A549 (cell line): ENCODE measurements around the gene COQ8B.

Experiments used
- CHD2 ChIP-seq: fragments of 150-350 bp; IDR thresholded peaks from 2 replicates; pipeline ENCODE4 v1.6.1; 2014; ENCODE audit warnings: low read length; ENCODE audit not compliant: partially characterized antibody
- CTCF ChIP-seq: fragments of >200 bp; sonication (Bioruptor Twin); formaldehyde crosslinking; IDR thresholded peaks from 3 replicates; pipeline ENCODE4 v1.5.1; 2016
- FOXS1 ChIP-seq: fragments of 250-450 bp; sonication (Bioruptor Pico); IDR thresholded peaks from 2 replicates; pipeline ENCODE4 v1.5.0; 2020; ENCODE audit warnings: mild to moderate bottlenecking, moderate library complexity
- KDM5A ChIP-seq: fragments of 200-600 bp; sonication (generic); IDR thresholded peaks from 2 replicates; pipeline ENCODE4 v1.6.1; 2016; ENCODE audit warnings: antibody characterized with exemption, mild to moderate bottlenecking
- NFE2L2 ChIP-seq: fragments of 150-350 bp; conservative IDR thresholded peaks from 2 replicates; pipeline ENCODE4 v1.6.1; 2014; ENCODE audit warnings: low read length
- POLR2A ChIP-seq: IDR thresholded peaks from 2 replicates; pipeline ENCODE4 v1.6.1; 2012; ENCODE audit warnings: mild to moderate bottlenecking, low read length
- RNF2 ChIP-seq: fragments of 200-600 bp; sonication (generic); IDR thresholded peaks from 2 replicates; pipeline ENCODE4 v1.6.1; 2016; ENCODE audit warnings: low read depth, mild to moderate bottlenecking, antibody characterized with exemption, moderate library complexity, borderline replicate concordance
- USF2 ChIP-seq: fragments of 450-650 bp; IDR thresholded peaks from 2 replicates; pipeline ENCODE4 v1.6.1; 2014; ENCODE audit warnings: antibody characterized with exemption
- TF ChIP-seq, protein P1 (sequence below): IDR thresholded peaks from 2 replicates; pipeline ENCODE4 v1.6.1; 2012

DNA sequence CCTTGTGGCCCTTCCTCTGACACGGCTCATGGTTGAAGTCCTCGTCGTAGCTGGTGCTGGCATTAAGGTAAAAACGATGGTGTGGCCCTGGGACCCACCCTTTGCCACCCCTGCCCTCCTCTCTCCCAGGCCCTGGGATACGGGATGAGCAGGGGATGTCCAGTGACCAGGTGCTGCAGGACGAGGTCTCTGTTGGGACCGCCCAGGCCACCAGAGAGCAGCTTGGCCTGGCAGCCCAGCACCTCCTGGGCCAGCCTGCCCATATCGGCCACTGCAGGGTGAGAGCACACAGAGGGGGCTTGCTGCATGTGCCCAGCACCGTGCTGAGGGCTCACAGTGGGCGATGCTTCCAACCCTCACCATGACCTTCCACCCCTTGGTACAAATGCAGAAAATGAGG is 27.2 kb upstream of the COQ8B start:
- TF ChIP-seq POLR2A (no peak), CTCF (no peak), NFE2L2 (no peak), FOXS1 (CRISPR knock-in tag) (no peak), USF2 (no peak), RNF2 (no peak), KDM5A (no peak), CHD2 (no peak)
- TF ChIP-seq, protein P1, sequence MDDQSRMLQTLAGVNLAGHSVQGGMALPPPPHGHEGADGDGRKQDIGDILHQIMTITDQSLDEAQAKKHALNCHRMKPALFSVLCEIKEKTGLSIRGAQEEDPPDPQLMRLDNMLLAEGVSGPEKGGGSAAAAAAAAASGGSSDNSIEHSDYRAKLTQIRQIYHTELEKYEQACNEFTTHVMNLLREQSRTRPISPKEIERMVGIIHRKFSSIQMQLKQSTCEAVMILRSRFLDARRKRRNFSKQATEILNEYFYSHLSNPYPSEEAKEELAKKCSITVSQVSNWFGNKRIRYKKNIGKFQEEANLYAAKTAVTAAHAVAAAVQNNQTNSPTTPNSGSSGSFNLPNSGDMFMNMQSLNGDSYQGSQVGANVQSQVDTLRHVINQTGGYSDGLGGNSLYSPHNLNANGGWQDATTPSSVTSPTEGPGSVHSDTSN: no peak
